GM12892 (cell line): ENCODE results near the gene LSM14A.
"Not testable (repeated sequence)": the region's sequence is repeated elsewhere in the genome, so short reads cannot be mapped to it uniquely, and the experiment has no call there.

Source experiments
- DNase-seq: peaks from one replicate; pipeline ENCODE4 v3.0.0; 2011; ENCODE audit not compliant: insufficient read length
- FAIRE-seq: peaks from 2 replicates; lab custom pipeline; 2011; peaks lifted over from hg19 to GRCh38; lab: Jason Lieb, UNC
- POLR2A ChIP-seq: IDR thresholded peaks from 2 replicates; pipeline ENCODE4 v1.6.1; 2011; ENCODE audit warnings: low read depth, low read length, control low read depth
- POLR2AphosphoS5 ChIP-seq: IDR thresholded peaks from 2 replicates; pipeline ENCODE4 v1.6.1; 2011; ENCODE audit warnings: low read depth, low read length, control low read depth
- TAF1 ChIP-seq: IDR thresholded peaks from 2 replicates; pipeline ENCODE4 v1.6.1; 2011; ENCODE audit warnings: low read depth, mild to moderate bottlenecking, control low read depth, low read length, borderline replicate concordance

The LSM14A gene

DNA sequence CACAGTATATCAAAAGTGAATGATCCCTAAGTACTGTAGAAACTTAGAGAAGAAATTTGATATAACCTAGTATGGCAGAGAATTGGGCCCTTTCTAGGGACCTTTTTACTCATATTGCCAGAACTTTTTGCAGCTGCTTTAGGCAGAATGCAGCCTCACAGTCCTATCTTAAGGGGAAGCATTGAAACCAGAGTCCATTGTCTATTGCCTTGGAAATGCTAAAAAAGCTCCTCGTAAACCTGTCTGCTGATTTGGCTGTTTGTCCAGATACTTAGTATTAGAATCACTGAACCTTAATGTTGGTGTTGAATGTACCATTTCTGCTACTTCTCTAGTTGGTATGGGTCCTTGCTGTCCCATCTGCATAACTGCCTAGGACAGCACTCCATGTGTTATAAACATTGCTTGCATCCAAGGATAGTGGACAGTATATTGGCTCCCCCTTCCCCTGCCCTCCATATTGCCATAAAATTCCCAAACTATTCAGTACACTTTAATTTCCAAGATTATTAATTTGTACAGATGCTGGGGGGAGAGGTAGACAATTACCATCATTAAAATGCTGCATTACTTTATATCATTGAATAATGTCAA is 36.1 kb downstream of the LSM14A start:
- DNase-seq (no peak), FAIRE-seq (no peak)
- TF ChIP-seq POLR2AphosphoS5 (no peak), TAF1 (no peak), POLR2A (no peak)

DNA sequence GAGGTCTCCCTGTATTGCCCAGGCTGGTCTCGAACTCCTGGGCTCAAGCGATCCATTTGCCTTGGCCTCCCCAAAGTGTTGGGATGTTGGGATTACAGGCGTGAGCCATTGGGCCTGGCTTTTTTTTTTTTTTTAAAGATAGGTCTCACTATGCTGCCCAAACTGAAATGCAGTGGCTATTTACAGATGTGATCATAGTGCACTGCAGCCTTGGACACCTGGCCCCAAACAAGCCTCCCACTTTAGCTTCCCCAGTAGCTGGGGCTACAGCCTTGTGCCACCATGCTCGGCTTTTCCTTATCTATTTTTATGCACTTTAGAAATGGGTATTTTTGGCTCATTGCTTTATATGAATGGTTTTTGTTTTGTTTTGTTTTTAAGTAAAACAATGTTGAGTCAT is 37.4 kb downstream of the LSM14A start:
- FAIRE-seq (no peak), DNase-seq (no peak)
- no peak for TF ChIP-seq POLR2AphosphoS5
- TF ChIP-seq POLR2A = no peak
- TF ChIP-seq TAF1 = no peak

DNA sequence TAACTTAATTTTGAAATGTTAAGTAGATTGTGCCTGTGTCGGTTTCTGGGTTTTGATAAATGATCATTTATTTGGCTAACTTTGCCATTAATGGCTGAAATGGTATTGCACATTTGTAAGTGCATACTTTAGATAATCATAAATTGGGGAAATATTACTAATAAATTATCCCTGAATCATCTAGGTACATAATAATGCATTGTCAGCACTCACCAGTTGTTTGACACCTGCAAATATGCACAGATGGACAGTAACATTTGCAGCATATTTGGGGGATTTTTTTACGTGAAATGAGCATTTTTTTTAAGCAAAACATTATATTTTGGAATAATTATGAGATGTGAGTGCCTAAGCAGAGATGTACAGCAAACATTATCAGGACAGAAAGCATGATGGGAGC is 41.0 kb downstream of the LSM14A start:
- TF ChIP-seq POLR2A = no peak
- no peak for TF ChIP-seq POLR2AphosphoS5
- TF ChIP-seq TAF1 = no peak
- no peak for DNase-seq
- no peak for FAIRE-seq

DNA sequence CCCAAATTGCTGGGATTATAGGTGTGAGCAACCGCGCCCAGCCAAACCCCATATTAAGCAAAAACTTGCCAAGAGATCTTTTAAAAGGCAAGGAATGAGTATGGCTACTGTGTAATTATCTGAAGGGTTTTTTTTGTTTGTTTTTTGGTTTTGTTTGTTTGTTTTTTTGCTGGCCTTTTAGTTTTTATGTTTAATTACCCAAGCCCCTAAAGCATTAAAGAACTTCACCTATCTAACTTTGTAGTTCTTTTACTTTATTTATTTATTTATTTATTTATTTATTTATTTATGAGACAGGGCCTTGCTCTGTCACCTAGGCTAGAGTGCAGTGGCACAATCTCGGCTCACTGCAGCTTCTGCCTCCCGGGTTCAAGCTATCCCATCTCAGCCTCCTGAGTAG is 41.7 kb downstream of the LSM14A start:
- FAIRE-seq (no peak), DNase-seq (no peak)
- no peak for TF ChIP-seq TAF1
- no peak for TF ChIP-seq POLR2AphosphoS5
- no peak for TF ChIP-seq POLR2A

DNA sequence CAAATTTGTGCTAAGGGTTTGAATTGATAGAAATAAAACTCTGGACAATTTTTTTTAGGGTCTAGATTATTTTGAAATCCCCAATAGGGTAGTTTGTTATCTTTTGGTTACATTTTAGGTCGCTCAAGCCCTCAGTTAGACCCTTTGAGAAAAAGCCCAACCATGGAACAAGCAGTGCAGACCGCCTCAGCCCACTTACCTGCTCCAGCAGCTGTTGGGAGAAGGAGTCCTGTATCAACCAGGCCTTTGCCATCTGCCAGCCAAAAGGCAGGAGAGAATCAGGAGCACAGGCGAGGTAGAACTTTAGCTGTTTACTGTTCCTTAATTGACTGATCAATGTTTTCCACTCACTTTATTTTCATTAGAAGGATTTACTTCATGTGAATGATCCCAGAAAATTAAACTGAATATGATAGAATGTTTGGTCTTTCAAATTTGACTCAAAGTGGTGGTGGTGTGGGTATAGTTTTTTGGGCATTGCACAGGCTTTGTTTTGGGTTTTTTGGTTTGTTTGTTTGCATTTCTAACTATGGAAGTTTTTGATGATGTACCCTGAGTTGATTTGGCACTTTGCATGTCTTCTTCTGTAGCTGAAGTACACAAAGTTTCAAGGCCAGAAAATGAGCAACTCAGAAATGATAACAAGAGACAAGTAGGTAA is 42.8 kb downstream of the LSM14A start:
- TF ChIP-seq POLR2A = no peak
- no peak for TF ChIP-seq TAF1
- TF ChIP-seq POLR2AphosphoS5 = no peak
- DNase-seq (no peak), FAIRE-seq (no peak)

DNA sequence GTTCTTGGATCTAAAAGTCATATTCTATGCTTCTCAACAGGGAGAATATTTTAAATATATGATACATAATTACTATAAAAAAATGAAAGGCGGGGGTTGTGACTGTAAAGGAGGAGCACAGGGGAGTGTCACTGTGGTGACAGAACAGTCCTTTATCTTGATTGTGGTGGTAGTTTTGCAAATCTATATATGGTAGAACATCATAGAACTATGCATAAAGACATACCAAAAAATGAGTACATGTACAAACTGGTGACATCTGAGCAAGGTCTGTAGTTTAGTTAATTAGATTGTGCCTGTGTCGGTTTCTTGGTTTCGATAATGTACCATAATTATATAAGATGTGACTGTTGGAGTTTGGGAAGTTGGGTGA is 43.3 kb downstream of the LSM14A start:
- no peak for TF ChIP-seq POLR2AphosphoS5
- no peak for TF ChIP-seq POLR2A
- TF ChIP-seq TAF1 = no peak
- FAIRE-seq = no peak

DNA sequence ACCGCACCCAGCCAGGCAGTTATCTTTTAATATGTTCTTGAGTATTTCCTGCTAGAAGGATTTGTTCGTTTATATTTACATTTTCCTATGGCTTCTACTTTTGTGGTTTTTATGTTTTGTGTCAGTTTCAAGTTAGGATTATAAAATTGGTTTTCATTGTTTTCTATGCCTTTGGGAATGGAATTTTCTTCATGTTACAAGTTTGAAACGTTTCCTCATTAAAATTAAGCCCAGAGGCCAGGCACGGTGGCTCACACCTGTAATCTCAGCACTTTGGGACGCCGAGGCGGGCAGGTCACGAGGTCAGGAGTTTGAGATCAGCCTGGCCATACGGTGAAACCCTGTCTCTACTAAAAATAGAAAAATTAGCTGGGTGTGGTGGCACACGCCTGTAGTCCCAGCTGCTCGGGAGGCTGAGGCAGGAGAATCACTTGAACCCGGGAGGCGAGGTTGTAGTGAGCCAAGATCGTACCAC is 44.5 kb downstream of the LSM14A start:
- not testable (repeated sequence) for FAIRE-seq, DNase-seq

More for the DNA sequence above, 43.3 kb downstream of the LSM14A start:
- DNase-seq = no peak

DNA sequence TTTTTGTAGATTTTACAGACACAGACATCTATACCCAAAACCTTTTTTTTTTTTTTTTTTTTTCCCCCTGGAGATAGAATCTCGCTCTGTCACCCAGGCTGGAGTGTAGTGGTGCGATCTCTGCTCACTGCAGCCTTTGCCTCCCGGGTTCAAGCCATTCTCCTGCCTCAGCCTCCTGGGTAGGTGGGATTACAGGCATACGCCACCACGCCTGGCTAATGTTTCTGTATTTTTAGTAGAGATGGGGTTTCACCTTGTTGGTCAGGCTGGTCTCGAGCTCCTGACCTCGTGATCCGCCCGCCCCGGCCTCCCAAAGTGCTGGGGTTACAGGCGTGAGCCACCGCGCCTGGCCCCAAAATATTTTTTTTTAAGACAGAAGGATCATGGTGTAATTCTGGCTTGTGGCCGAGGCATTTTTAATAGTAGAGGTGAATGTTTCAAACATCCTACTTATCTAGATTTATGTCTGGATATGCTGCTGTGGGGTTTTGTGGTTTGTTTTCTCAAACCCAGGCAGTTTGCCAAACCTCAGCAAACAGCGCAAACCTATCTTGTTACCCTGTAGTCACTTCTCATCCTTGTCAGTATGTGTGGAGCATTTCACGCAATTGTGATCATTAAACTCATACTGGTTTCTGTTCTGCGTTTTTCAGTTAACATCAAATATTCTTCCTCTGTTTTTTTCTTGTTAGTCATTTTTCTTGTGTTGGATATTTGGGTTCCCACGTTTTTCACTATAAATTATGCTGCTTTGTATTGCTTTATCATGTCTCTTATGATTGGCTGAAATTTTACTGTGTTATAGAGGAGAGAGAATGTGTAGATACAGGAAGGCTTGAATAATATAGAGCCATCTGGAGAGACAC is 45.9 kb downstream of the LSM14A start:
- TF ChIP-seq POLR2A (no peak), POLR2AphosphoS5 (no peak), TAF1 (no peak)
- no peak for DNase-seq
- FAIRE-seq = peak; percentile 24

DNA sequence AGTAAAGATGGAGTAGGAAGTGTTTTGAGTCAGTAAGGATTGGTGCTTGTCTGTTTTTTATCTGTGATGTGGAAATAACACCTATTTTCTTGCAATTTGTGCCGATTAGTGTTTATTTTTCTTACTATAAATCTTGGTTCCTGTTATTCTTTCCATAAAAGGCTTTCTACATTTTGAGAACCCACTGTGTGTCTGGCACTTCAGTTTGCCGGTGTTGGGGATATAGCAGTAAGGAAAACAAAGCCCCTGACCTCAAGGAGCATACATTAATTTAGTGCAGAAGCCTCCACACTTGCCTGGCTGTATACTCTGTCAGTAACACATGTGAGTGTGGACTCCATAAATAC is 46.5 kb downstream of the LSM14A start:
- no peak for DNase-seq
- FAIRE-seq = no peak
- TF ChIP-seq TAF1 (no peak), POLR2AphosphoS5 (no peak), POLR2A (no peak)

DNA sequence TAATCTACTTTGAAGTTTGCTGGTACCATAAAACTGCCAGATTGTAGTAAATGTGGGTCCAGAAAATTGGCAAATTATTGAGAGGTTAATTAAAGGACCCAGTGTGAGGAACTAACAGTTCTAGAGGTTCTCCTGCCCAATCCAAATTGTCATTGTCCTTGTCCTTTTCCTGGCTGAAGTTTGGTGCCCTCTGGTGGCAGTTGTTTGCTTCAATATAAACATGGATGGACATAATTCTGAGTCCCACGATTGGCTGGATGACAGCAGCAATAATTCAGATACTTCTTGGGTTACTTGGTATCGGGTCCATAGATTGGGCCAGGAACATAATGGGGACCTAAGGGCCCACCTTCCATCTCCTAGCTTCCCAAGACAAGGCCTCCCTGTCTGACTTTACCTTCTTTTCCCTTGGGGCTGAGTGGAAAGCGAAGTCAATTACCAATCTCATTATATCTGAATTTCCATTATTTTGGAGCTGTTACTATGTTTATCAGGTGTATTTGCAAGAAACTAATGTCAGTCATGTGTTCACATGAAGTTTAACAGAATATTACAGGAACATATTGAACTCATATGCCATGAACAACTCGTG is 48.3 kb downstream of the LSM14A start:
- FAIRE-seq (no peak), DNase-seq (no peak)
- TF ChIP-seq POLR2A (no peak), POLR2AphosphoS5 (no peak), TAF1 (no peak)

DNA sequence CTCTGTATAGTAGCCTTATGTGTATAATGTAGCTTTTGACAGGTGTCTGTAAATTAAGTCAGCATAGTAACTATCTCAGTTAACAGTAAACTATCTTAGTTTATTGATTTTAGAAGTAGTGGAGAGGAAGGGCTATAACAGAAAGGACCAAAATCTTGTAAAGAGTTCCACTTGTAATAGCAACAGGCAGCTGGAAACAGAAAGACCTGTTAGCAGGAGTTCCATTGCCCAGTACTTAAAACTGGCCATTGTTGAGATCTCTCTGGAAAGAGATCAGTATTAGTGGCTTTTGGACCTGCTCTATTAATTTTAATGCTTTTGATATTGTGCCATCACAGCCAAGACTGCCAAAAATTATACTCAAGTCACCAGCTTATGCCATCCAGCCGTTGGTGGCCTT is 50.1 kb downstream of the LSM14A start:
- TF ChIP-seq POLR2AphosphoS5 = no peak
- no peak for TF ChIP-seq POLR2A
- no peak for TF ChIP-seq TAF1
- DNase-seq = no peak
- no peak for FAIRE-seq

DNA sequence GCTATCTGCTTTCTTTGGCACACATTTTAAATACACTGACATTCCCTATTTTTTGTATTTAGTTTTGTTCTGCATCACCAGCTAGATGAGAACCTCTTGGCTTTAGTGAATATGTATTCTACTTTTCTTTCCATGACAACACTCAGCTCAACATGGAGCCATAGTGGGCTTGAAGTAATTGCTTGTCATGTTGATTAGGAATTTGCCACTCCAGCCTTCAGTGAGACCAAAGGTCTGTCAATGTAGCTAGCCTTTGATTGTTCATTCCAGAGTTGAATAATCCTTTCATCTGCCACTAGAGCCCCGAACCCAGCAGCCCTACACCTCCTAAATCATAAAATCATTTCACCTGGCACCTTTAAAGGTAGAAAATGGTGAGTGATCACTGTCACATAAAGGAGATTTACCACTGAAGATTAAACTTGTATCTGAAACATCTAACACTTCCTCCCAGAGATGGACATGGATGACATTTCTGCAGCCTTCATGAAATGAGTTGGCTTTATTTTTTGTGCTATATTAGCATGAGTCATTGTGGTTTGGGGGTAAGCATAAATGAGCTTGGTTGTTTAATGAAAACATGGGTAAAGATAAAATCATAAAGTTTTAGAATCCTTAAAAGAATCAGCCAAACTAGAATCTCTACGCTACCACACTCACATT is 52.8 kb downstream of the LSM14A start:
- TF ChIP-seq TAF1 (no peak), POLR2A (no peak), POLR2AphosphoS5 (no peak)
- no peak for DNase-seq
- no peak for FAIRE-seq

DNA sequence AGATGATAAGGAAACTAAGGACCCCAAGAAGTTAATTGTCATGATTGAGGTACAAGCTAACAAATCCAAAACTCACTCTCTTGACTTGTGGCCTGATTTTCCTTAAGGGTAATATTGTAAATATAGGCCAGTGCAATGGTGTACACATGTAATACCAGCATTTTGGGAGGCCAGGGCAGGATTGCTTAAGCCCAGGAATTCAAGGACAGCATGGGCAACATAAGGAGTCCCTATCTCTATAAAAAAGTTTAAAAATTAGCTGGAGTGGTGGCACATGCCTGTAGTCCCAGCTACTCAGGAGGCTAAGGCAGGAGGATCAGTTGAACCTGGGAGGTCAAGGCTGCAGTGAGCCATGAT is 53.3 kb downstream of the LSM14A start:
- DNase-seq = no peak
- no peak for TF ChIP-seq TAF1
- TF ChIP-seq POLR2AphosphoS5 = no peak
- TF ChIP-seq POLR2A = no peak
- FAIRE-seq = no peak
